Keratinocyte (primary cell): Measurements from ENCODE around the gene ZNF563.

ENCODE experiments used
- CTCF ChIP-seq, 3 experiments: IDR thresholded peaks in 1 of 3; conservative IDR thresholded peaks in 1 of 3; optimal IDR thresholded peaks in 1 of 3; 2 replicates in 2 of 3; 3 replicates in 1 of 3; pipeline versions ENCODE3 to v1.5.1; 2011; ENCODE audit warnings: low read length in 3 of 3, mild to moderate bottlenecking in 3 of 3, moderate library complexity in 2 of 3, control low read depth in 1 of 3, inconsistent platforms in 1 of 3; ENCODE audit not compliant: insufficient read depth in 2 of 3; ENCODE audit errors: extremely low read depth in 1 of 3
- EZH2 ChIP-seq: IDR thresholded peaks from one replicate; pipeline ENCODE4 v1.6.1; 2012; ENCODE audit warnings: inconsistent platforms, mild to moderate bottlenecking, low read length, moderate library complexity

GRCh38 chr19:12284631-12285030 lies 48.8 kb downstream of the ZNF563 start:
- no peak for TF ChIP-seq CTCF (optimal IDR thresholded peaks at IDR 0.05 in 1 of 3, IDR thresholded peaks at IDR 0.05 in 1 of 3, conservative IDR thresholded peaks at IDR 0.05 in 1 of 3; ENCODE audit: extremely low read depth in 1 of 3, insufficient read depth in 2 of 3, low read length in 3 of 3)
- TF ChIP-seq EZH2 = no peak
